Spleen (tissue), 11 donors: ENCODE measurements around the gene GABRG3. TPM values are rescaled to one million over a fixed set of nuclear protein-coding genes. Genes with fewer than 3 reads are reported as not detected.

Source experiments
- DNase-seq: peaks from one replicate; pipeline ENCODE4 v3.0.0-alpha.2; 2020
- H3K27ac ChIP-seq, 8 donors: fragments of 200-600 bp; sonication (generic) in 7 of 8; 1 replicate in 4 of 8; 2 replicates in 4 of 8; pipeline versions ENCODE4 v1.5.0 to v1.8.0; 2016 to 2021; ENCODE audit warnings: inconsistent platforms in 4 of 8, mild to moderate bottlenecking in 4 of 8, moderate library complexity in 1 of 8
- H3K27me3 ChIP-seq, 7 donors: fragments of 200-600 bp; sonication (generic) in 6 of 7; replicated peaks in 1 of 7; 1 replicate in 4 of 7; 2 replicates in 3 of 7; pipeline versions ENCODE4 v1.5.0 to v1.8.0; 2016 to 2021; ENCODE audit warnings: inconsistent platforms in 3 of 7, mild to moderate bottlenecking in 1 of 7
- H3K36me3 ChIP-seq, 6 donors: fragments of 200-600 bp; sonication (generic) in 5 of 6; 1 replicate in 4 of 6; 2 replicates in 2 of 6; pipeline versions ENCODE4 v1.5.0 to v1.8.0; 2016 to 2021; ENCODE audit warnings: inconsistent platforms in 2 of 6
- H3K4me1 ChIP-seq, 6 donors: fragments of 200-600 bp; sonication (generic) in 5 of 6; 1 replicate in 3 of 6; 2 replicates in 3 of 6; pipeline versions ENCODE4 v1.5.0 to v1.8.0; 2016 to 2021; ENCODE audit warnings: inconsistent platforms in 3 of 6
- H3K4me3 ChIP-seq, 8 donors: fragments of 200-600 bp; sonication (generic) in 7 of 8; 1 replicate in 4 of 8; 2 replicates in 4 of 8; pipeline versions ENCODE4 v1.5.0 to v1.8.0; 2016 to 2021; ENCODE audit warnings: inconsistent platforms in 4 of 8, mild to moderate bottlenecking in 4 of 8, moderate library complexity in 2 of 8
- H3K9me3 ChIP-seq, 8 donors: fragments of 200-600 bp; sonication (generic) in 7 of 8; 1 replicate in 4 of 8; 2 replicates in 4 of 8; pipeline versions ENCODE4 v1.5.0 to v1.8.0; 2016 to 2021; ENCODE audit warnings: inconsistent platforms in 4 of 8
- CTCF ChIP-seq, 11 experiments: fragments of 200-600 bp in 7 of 11; fragments of 450-650 bp in 4 of 11; sonication (generic) in 4 of 11; IDR thresholded peaks in 8 of 11; conservative IDR thresholded peaks in 3 of 11; 1 replicate in 7 of 11; 2 replicates in 4 of 11; pipeline versions ENCODE4 v1.4.0 to v1.8.0; 2016 to 2021; ENCODE audit warnings: antibody characterized with exemption in 11 of 11, inconsistent platforms in 4 of 11, mild to moderate bottlenecking in 1 of 11
- POLR2A ChIP-seq, 3 donors: fragments of 450-650 bp; IDR thresholded peaks; one replicate each; pipeline ENCODE4 v1.5.1; 2017; ENCODE audit warnings: antibody characterized with exemption in 3 of 3, mild to moderate bottlenecking in 1 of 3
- POLR2AphosphoS5 ChIP-seq, 3 donors: sonication (generic); formaldehyde crosslinking; IDR thresholded peaks; one replicate each; pipeline ENCODE4 v1.5.1; 2017; ENCODE audit warnings: antibody characterized with exemption in 3 of 3
- WGBS, 5 donors: extraction: QIAGEN DNeasy Blood & Tissue Kit in 3 of 5; methylation state at CpG; one replicate each; pipeline versions ENCODE4 v1.1.5 to v1.1.7; 2013 to 2018; 5-methylcytosine and 5-hydroxymethylcytosine counted together
- intact Hi-C: fragments of 100-400 bp; cut with DNase I; formaldehyde crosslinking; loops from one replicate; pipeline ENCODE4 v1.15.0; 2023; ENCODE audit warnings: low total_unique reads
- polyA plus RNA-seq, 3 donors: library from polyadenylated mRNA; stranded (reverse); fragments of 200-250 nt; gene quantifications; one replicate each; pipeline ENCODE4 v1.2.1, GENCODE V29; 2013
- total RNA-seq, 7 donors: library from RNA; depleted of rRNA in 3 of 7; stranded (reverse); fragments of >200 nt in 3 of 7; fragmentation: NEBNext Ultra II Directional in 4 of 7; extraction: Animal tissue kit (Norgen Biotek cat#: 25700) in 4 of 7; gene quantifications; one replicate each; pipeline versions ENCODE4 v1.1.0 to v1.2.1, GENCODE V29; 2016 to 2021
- donor health status: healthy with polysubstance abuse.
- donor health status: DM: no; HTN: no; CAD: no; lungs with moderate emphysema.
- donor health status: DM: no; HTN: no; CAD: no.
- donor health status: Bipolar disorder and iron deficiency.
- donor health status: healthy.
- donor health status: DM: no; HTN: no; CAD: no.
- donor health status: DM: yes; HTN: yes; CAD: no.

The GABRG3 gene
- total and polyA plus RNA-seq, 10 donors, result 0.14 to 19.6 (median 1.6) TPM

GRCh38 chr15:27317736-27318135, 346.8 kb downstream of the GABRG3 start:
- peaks cover 0 to 30% (median under 1%) of the 10 kb centered on the region in 8 donors for H3K9me3 ChIP-seq
- WGBS, 5 donors, result 61 to 81% (median 72%) methylated on average over 5 of the region's 5 CpGs
- no peak overlapping the region for H3K27ac ChIP-seq
- no peaks in the 10 kb centered on the region for H3K36me3 ChIP-seq
- no peak for DNase-seq
- no peak overlapping the region for H3K4me3 ChIP-seq
- H3K4me1 ChIP-seq, result no peaks in the 10 kb centered on the region
- intact Hi-C loops, result no loop called here
- TF ChIP-seq CTCF (IDR thresholded peaks at IDR 0.05 in 8 of 11, conservative IDR thresholded peaks at IDR 0.05 in 3 of 11) (no peak), POLR2AphosphoS5 (IDR thresholded peaks at IDR 0.05) (no peak), POLR2A (IDR thresholded peaks at IDR 0.05) (no peak)
- no peaks in the 10 kb centered on the region for H3K27me3 ChIP-seq

- H3K9me3 ChIP-seq, result peaks cover 0 to 47% (median 4%) of the 10 kb centered on the region in 8 donors
- DNase-seq, result no peak
- intact Hi-C loops, result no loop called here
- WGBS, 5 donors, result 66 to 88% (median 83%) methylated on average over 9 of the region's 9 CpGs
- no peaks in the 10 kb centered on the region for H3K27me3 ChIP-seq
- no peak for TF ChIP-seq CTCF (IDR thresholded peaks at IDR 0.05 in 8 of 11, conservative IDR thresholded peaks at IDR 0.05 in 3 of 11)
- TF ChIP-seq POLR2AphosphoS5 (IDR thresholded peaks at IDR 0.05), result no peak
- TF ChIP-seq POLR2A (IDR thresholded peaks at IDR 0.05), result no peak
- no peak overlapping the region for H3K27ac ChIP-seq
- no peak overlapping the region for H3K4me3 ChIP-seq
- H3K36me3 ChIP-seq, result no peaks in the 10 kb centered on the region
- no peaks in the 10 kb centered on the region for H3K4me1 ChIP-seq
These were observed 352.8 kb downstream of the GABRG3 start for GRCh38 chr15:27323801-27324200.

- no peaks in the 10 kb centered on the region for H3K27me3 ChIP-seq
- H3K36me3 ChIP-seq, result no peaks in the 10 kb centered on the region
- 62 to 87% (median 78%) methylated on average over 4 of the region's 4 CpGs for WGBS, 5 donors
- no peak for TF ChIP-seq CTCF (IDR thresholded peaks at IDR 0.05 in 8 of 11, conservative IDR thresholded peaks at IDR 0.05 in 3 of 11)
- no peak for TF ChIP-seq POLR2A (IDR thresholded peaks at IDR 0.05)
- TF ChIP-seq POLR2AphosphoS5 (IDR thresholded peaks at IDR 0.05), result no peak
- no peak overlapping the region for H3K27ac ChIP-seq
- peaks cover 0 to 38% (median 4%) of the 10 kb centered on the region in 8 donors for H3K9me3 ChIP-seq
- no peaks in the 10 kb centered on the region for H3K4me1 ChIP-seq
- intact Hi-C loops, result no loop called here
- DNase-seq, result no peak
- no peak overlapping the region for H3K4me3 ChIP-seq
These were observed 354.1 kb downstream of the GABRG3 start for GRCh38 chr15:27324886-27325615.

- Histone ChIP-seq H3K4me1 (no peaks in the 10 kb centered on the region), H3K36me3 (no peaks in the 10 kb centered on the region), H3K27me3 (no peaks in the 10 kb centered on the region), H3K27ac (no peak overlapping the region), H3K9me3 (peaks cover 0 to 26% (median 4%) of the 10 kb centered on the region in 8 donors), H3K4me3 (no peak overlapping the region)
- no peak for DNase-seq
- 75 to 80% (median 77%) methylated on average over 5 to 8 of the region's 8 CpGs for WGBS, 5 donors
- TF ChIP-seq CTCF (IDR thresholded peaks at IDR 0.05 in 8 of 11, conservative IDR thresholded peaks at IDR 0.05 in 3 of 11), result no peak
- no peak for TF ChIP-seq POLR2AphosphoS5 (IDR thresholded peaks at IDR 0.05)
- TF ChIP-seq POLR2A (IDR thresholded peaks at IDR 0.05), result no peak
- intact Hi-C loops, result no loop called here
These were observed 356.6 kb downstream of the GABRG3 start for GRCh38 chr15:27327467-27328025.
